Mesendoderm (in vitro differentiated cells): Measurements from ENCODE around the gene EFEMP2.

Experiments
- DNase-seq: peaks from one replicate; pipeline ENCODE4 v3.0.0; 2013
- H2AK5ac ChIP-seq: 2 replicates; pipeline ENCODE4 v1.6.1; 2013; ENCODE audit warnings: low read length, inconsistent platforms
- H2BK120ac ChIP-seq: 2 replicates; pipeline ENCODE4 v1.6.1; 2013; ENCODE audit warnings: low read depth, mild to moderate bottlenecking, low read length, moderate library complexity, mixed read lengths
- H2BK15ac ChIP-seq: replicated peaks from 2 replicates; pipeline ENCODE4 v1.6.1; 2013; ENCODE audit warnings: low read depth, mild to moderate bottlenecking, moderate library complexity
- H2BK5ac ChIP-seq: 2 replicates; pipeline ENCODE4 v1.6.1; 2013; ENCODE audit warnings: low read length, inconsistent platforms
- H3K18ac ChIP-seq: 2 replicates; pipeline ENCODE4 v1.6.1; 2013; ENCODE audit warnings: mild to moderate bottlenecking, low read length, mixed read lengths
- H3K23ac ChIP-seq: one replicate; pipeline ENCODE4 v1.6.1; 2013; ENCODE audit warnings: low read length
- H3K27ac ChIP-seq: 2 replicates; pipeline ENCODE4 v1.5.1; 2013; ENCODE audit warnings: low read depth, mild to moderate bottlenecking, inconsistent platforms, low read length, moderate library complexity
- H3K27me3 ChIP-seq: 2 replicates; pipeline ENCODE4 v1.6.1; 2013; ENCODE audit warnings: low read length, control low read depth, mild to moderate bottlenecking, inconsistent platforms; ENCODE audit not compliant: insufficient read depth, poor library complexity
- H3K36me3 ChIP-seq: 2 replicates; pipeline ENCODE4 v1.6.1; 2013; ENCODE audit warnings: low read length, inconsistent platforms; ENCODE audit not compliant: control insufficient read depth, insufficient read depth
- H3K4ac ChIP-seq: one replicate; pipeline ENCODE4 v1.6.1; 2013; ENCODE audit warnings: low read depth, mild to moderate bottlenecking, low read length, moderate library complexity
- H3K4me1 ChIP-seq: 2 replicates; pipeline ENCODE4 v1.6.1; 2013; ENCODE audit warnings: low read depth, low read length, inconsistent platforms; ENCODE audit not compliant: control insufficient read depth
- H3K4me2 ChIP-seq: 2 replicates; pipeline ENCODE4 v1.6.1; 2013; ENCODE audit warnings: low read length
- H3K4me3 ChIP-seq: 2 replicates; pipeline ENCODE4 v1.5.1; 2013; ENCODE audit warnings: mild to moderate bottlenecking, low read length
- H3K56ac ChIP-seq: one replicate; pipeline ENCODE4 v1.6.1; 2013; ENCODE audit warnings: low read length
- H3K79me1 ChIP-seq: 2 replicates; pipeline ENCODE4 v1.6.1; 2013; ENCODE audit warnings: low read length, inconsistent platforms
- H3K79me2 ChIP-seq: 2 replicates; pipeline ENCODE4 v1.6.1; 2013; ENCODE audit warnings: mild to moderate bottlenecking, low read length; ENCODE audit not compliant: control insufficient read depth, insufficient read depth
- H3K9ac ChIP-seq: 2 replicates; pipeline ENCODE4 v1.6.1; 2013; ENCODE audit warnings: low read length, inconsistent platforms
- H4K5ac ChIP-seq: one replicate; pipeline ENCODE4 v1.6.1; 2013; ENCODE audit warnings: low read length
- H4K8ac ChIP-seq: one replicate; pipeline ENCODE4 v1.6.1; 2013; ENCODE audit warnings: low read depth, mild to moderate bottlenecking, control low read depth, low read length, moderate library complexity
- WGBS: extraction: QIAGEN DNeasy Blood & Tissue Kit; methylation state at CpG from one replicate; pipeline ENCODE4 v1.1.7; 2013; ENCODE audit warnings: low lambda C conversion rate, missing lambda C conversion rate; ENCODE audit not compliant: insufficient coverage; ENCODE audit errors: extremely low coverage; 5-methylcytosine and 5-hydroxymethylcytosine counted together

The EFEMP2 gene

GRCh38 chr11:65884716-65885092 is 12.1 kb upstream of the EFEMP2 start:
- no peak overlapping the region for H3K27ac ChIP-seq
- H3K27me3 ChIP-seq = no peaks in the 10 kb centered on the region
- H2BK5ac ChIP-seq = no peak overlapping the region
- H3K79me1 ChIP-seq = peaks cover 9% of the 10 kb centered on the region
- H3K4me2 ChIP-seq = no peak overlapping the region
- peaks cover 14% of the 10 kb centered on the region for H3K36me3 ChIP-seq
- H2AK5ac ChIP-seq = no peak overlapping the region
- peaks cover 3% of the 10 kb centered on the region for H3K79me2 ChIP-seq
- H3K4me1 ChIP-seq = peaks cover 6% of the 10 kb centered on the region
- no peak overlapping the region for H2BK120ac ChIP-seq
- DNase-seq = peak; percentile 83
- no peak overlapping the region for H2BK15ac ChIP-seq
- H3K9ac ChIP-seq = no peak overlapping the region
- no peak overlapping the region for H3K4me3 ChIP-seq
- H4K5ac ChIP-seq = no peak overlapping the region
- no peak overlapping the region for H3K18ac ChIP-seq
- no peak overlapping the region for H3K56ac ChIP-seq
- H3K23ac ChIP-seq = no peak overlapping the region
- WGBS = no CpG with 5 or more reads among the region's 9 CpGs
- no peak overlapping the region for H3K4ac ChIP-seq
- H4K8ac ChIP-seq = no peak overlapping the region

DNA sequence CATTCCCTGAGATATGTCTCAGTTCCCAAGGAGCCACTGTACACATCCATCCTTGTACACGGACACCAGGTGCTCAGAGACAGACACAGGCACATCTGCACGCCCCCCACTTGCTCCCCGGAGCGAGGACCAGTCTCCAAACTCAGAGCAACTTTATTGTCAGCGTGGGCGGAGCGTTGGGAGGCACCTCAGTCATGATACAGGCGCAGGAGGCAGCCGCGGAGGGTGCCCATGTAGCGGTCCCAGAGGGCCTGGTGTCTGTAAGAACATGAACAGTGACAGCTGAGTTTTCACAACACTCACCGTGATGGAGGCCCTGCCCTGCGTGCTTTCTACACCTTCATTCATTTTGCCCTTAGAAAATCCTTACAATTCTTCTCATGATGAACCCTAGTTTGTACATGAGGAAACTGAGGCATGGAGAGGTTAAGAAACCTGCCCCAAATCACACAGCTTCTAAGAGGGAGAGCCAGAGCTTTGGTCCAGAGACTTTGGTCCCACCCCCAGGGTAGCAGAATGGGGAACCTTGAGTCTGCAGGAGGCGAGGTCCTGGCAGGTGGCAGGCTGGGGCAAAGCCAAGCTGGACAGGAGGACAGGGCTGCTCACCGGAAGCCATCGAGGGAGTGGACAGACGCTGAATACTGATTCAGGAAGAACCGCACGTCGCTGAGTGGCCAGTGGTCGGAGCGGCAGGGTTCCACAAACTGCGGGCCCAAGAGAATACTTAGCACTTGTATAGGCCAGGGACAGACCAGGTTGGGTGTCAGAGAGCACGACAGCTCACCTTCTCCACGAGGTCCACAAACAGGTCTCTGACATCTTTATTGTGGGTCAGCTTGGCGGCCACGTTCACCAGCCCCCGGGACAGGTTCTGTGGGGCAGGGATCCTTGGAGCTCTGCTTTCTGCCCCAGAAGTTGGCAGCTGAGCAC is 11.5 kb upstream of the EFEMP2 start:
- H2BK5ac ChIP-seq = no peak overlapping the region
- H3K36me3 ChIP-seq = peaks cover 14% of the 10 kb centered on the region
- peaks cover 3% of the 10 kb centered on the region for H3K79me2 ChIP-seq
- H3K4ac ChIP-seq = no peak overlapping the region
- no peak overlapping the region for H2AK5ac ChIP-seq
- H3K4me1 ChIP-seq = peaks cover 4% of the 10 kb centered on the region
- no peak overlapping the region for H2BK120ac ChIP-seq
- no peaks in the 10 kb centered on the region for H3K27me3 ChIP-seq
- H3K56ac ChIP-seq = no peak overlapping the region
- no peak overlapping the region for H3K23ac ChIP-seq
- H3K4me3 ChIP-seq = no peak overlapping the region
- no peak overlapping the region for H3K9ac ChIP-seq
- H3K18ac ChIP-seq = no peak overlapping the region
- no peak for DNase-seq
- no peak overlapping the region for H3K27ac ChIP-seq
- H3K4me2 ChIP-seq = no peak overlapping the region
- H4K8ac ChIP-seq = no peak overlapping the region
- H2BK15ac ChIP-seq = no peak overlapping the region
- no CpG with 5 or more reads among the region's 28 CpGs for WGBS
- H4K5ac ChIP-seq = no peak overlapping the region
- H3K79me1 ChIP-seq = peaks cover 9% of the 10 kb centered on the region

GRCh38 chr11:65883058-65883761 is 10.6 kb upstream of the EFEMP2 start:
- Histone ChIP-seq H3K36me3 (peaks cover 14% of the 10 kb centered on the region), H3K18ac (no peak overlapping the region), H3K56ac (no peak overlapping the region), H3K23ac (no peak overlapping the region), H3K27ac (no peak overlapping the region), H3K9ac (no peak overlapping the region), H3K4me2 (no peak overlapping the region), H3K79me1 (peaks cover 9% of the 10 kb centered on the region), H3K4ac (no peak overlapping the region), H2BK120ac (no peak overlapping the region), H3K79me2 (peaks cover 3% of the 10 kb centered on the region), H4K5ac (no peak overlapping the region), H3K4me1 (peaks cover 3% of the 10 kb centered on the region), H4K8ac (no peak overlapping the region), H2BK5ac (no peak overlapping the region), H3K4me3 (no peak overlapping the region), H3K27me3 (no peaks in the 10 kb centered on the region), H2AK5ac (no peak overlapping the region), H2BK15ac (no peak overlapping the region)
- no peak for DNase-seq
- WGBS = no CpG with 5 or more reads among the region's 13 CpGs

DNA sequence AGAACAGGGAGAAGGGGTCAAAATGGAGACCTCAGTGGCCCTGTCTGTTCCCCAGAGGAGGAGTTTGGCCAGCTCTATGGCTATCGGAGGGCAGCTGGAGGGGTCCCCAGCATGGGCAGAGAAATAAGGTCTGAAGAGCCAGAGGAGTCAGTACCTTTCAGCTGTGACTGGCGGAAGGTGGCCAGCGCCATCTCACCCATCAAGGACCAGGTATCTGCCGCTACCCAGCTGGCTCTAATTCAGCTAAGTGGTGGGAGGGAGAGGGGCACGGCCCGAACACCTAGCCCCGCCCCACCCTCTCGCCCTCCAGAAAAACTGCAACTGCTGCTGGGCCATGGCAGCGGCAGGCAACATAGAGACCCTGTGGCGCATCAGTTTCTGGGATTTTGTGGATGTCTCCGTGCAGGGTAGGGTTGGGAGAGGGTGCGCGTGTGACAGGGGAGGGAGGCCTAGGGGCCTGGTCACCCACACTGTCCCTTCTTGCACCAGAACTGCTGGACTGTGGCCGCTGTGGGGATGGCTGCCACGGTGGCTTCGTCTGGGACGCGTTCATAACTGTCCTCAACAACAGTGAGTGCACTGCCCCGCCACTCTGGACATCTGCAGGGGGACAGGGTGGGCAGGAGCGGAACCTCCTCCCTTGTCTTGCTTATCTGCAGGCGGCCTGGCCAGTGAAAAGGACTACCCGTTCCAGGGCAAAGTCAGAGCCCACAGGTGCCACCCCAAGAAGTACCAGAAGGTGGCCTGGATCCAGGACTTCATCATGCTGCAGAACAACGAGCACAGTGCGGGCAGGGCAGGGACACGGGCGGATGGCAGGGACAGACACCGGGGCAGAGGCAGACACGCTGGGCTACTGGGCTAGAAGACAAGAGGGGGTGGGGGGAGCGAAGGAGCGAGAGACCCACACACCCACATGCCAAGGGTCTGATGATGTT is 9.8 kb upstream of the EFEMP2 start:
- Histone ChIP-seq H3K4me3 (no peak overlapping the region), H3K23ac (no peak overlapping the region), H2AK5ac (no peak overlapping the region), H3K18ac (no peak overlapping the region), H2BK5ac (no peak overlapping the region), H2BK15ac (no peak overlapping the region), H3K79me1 (peaks cover 5% of the 10 kb centered on the region), H3K4me2 (no peak overlapping the region), H3K79me2 (peaks cover 1% of the 10 kb centered on the region), H3K9ac (no peak overlapping the region), H2BK120ac (no peak overlapping the region), H3K4me1 (peaks cover under 1% of the 10 kb centered on the region), H3K27me3 (no peaks in the 10 kb centered on the region), H3K27ac (no peak overlapping the region), H4K8ac (no peak overlapping the region), H3K4ac (no peak overlapping the region), H3K56ac (no peak overlapping the region), H3K36me3 (peaks cover 14% of the 10 kb centered on the region), H4K5ac (no peak overlapping the region)
- WGBS = no CpG with 5 or more reads among the region's 30 CpGs
- DNase-seq = no peak

- Histone ChIP-seq H2BK120ac (no peak overlapping the region), H4K5ac (no peak overlapping the region), H3K79me2 (no peaks in the 10 kb centered on the region), H3K79me1 (peaks cover 2% of the 10 kb centered on the region), H2BK15ac (no peak overlapping the region), H3K27me3 (no peaks in the 10 kb centered on the region), H3K4me3 (no peak overlapping the region), H3K36me3 (peaks cover 14% of the 10 kb centered on the region), H3K4ac (no peak overlapping the region), H3K23ac (no peak overlapping the region), H2AK5ac (no peak overlapping the region), H3K27ac (no peak overlapping the region), H3K56ac (no peak overlapping the region), H3K18ac (no peak overlapping the region), H2BK5ac (no peak overlapping the region), H3K4me2 (no peak overlapping the region), H4K8ac (no peak overlapping the region), H3K9ac (no peak overlapping the region), H3K4me1 (no peaks in the 10 kb centered on the region)
- no CpG with 5 or more reads among the region's 7 CpGs for WGBS
- no peak for DNase-seq
Observed at GRCh38 chr11:65880844-65881421, 8.3 kb upstream of the EFEMP2 start.
